Suprapubic skin (tissue), 3 donors: ENCODE data around the gene VASH2.

ENCODE experiments used
- EP300 ChIP-seq: sonication (generic); formaldehyde crosslinking; IDR thresholded peaks from one replicate; pipeline ENCODE4 v1.6.1; 2017; ENCODE audit warnings: antibody characterized with exemption
- POLR2A ChIP-seq, 2 donors: fragments of 450-650 bp; IDR thresholded peaks; one replicate each; pipeline ENCODE4 v1.6.1; 2017; ENCODE audit warnings: antibody characterized with exemption in 2 of 2, mild to moderate bottlenecking in 2 of 2, moderate library complexity in 2 of 2
- TF ChIP-seq, protein P1 (sequence below), 2 donors: fragments of 200-600 bp in 1 of 2; fragments of 450-650 bp in 1 of 2; sonication (generic) in 1 of 2; IDR thresholded peaks; one replicate each; pipeline ENCODE4 v1.5.1; 2016 to 2019; ENCODE audit warnings: antibody characterized with exemption in 2 of 2, mild to moderate bottlenecking in 1 of 2, moderate library complexity in 1 of 2

DNA sequence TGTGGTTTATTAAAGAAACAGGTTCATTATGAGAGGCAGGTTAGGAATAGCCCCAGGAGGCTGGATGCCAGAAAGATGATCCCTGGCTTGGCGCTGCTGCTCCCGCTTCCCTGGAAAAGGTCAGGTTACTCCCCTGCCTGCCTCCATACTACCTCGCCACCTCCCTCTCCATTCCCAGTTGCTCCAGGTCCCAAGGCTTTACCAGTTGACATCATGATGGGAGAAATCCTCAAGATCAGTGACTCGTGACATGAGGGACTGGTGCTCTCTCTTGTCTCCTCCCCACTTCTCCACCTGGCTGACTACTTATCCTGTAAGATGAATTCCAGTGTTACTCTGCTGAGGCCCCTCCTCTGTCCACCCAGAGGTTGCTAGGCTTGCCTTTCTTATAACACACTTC lies 19.7 kb downstream of the VASH2 start:
- no peak for TF ChIP-seq EP300
- TF ChIP-seq, protein P1, sequence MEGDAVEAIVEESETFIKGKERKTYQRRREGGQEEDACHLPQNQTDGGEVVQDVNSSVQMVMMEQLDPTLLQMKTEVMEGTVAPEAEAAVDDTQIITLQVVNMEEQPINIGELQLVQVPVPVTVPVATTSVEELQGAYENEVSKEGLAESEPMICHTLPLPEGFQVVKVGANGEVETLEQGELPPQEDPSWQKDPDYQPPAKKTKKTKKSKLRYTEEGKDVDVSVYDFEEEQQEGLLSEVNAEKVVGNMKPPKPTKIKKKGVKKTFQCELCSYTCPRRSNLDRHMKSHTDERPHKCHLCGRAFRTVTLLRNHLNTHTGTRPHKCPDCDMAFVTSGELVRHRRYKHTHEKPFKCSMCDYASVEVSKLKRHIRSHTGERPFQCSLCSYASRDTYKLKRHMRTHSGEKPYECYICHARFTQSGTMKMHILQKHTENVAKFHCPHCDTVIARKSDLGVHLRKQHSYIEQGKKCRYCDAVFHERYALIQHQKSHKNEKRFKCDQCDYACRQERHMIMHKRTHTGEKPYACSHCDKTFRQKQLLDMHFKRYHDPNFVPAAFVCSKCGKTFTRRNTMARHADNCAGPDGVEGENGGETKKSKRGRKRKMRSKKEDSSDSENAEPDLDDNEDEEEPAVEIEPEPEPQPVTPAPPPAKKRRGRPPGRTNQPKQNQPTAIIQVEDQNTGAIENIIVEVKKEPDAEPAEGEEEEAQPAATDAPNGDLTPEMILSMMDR (IDR thresholded peaks at IDR 0.05) = no peak
- no peak for TF ChIP-seq POLR2A (IDR thresholded peaks at IDR 0.05)
